Mesendoderm (in vitro differentiated cells): ENCODE data around the gene TGM6.

Experiments used
- DNase-seq: peaks from one replicate; pipeline ENCODE4 v3.0.0; 2013
- H2AK5ac ChIP-seq: 2 replicates; pipeline ENCODE4 v1.6.1; 2013; ENCODE audit warnings: low read length, inconsistent platforms
- H2BK120ac ChIP-seq: 2 replicates; pipeline ENCODE4 v1.6.1; 2013; ENCODE audit warnings: low read depth, mild to moderate bottlenecking, low read length, moderate library complexity, mixed read lengths
- H2BK15ac ChIP-seq: replicated peaks from 2 replicates; pipeline ENCODE4 v1.6.1; 2013; ENCODE audit warnings: low read depth, mild to moderate bottlenecking, moderate library complexity
- H2BK5ac ChIP-seq: 2 replicates; pipeline ENCODE4 v1.6.1; 2013; ENCODE audit warnings: low read length, inconsistent platforms
- H3K18ac ChIP-seq: 2 replicates; pipeline ENCODE4 v1.6.1; 2013; ENCODE audit warnings: mild to moderate bottlenecking, low read length, mixed read lengths
- H3K23ac ChIP-seq: one replicate; pipeline ENCODE4 v1.6.1; 2013; ENCODE audit warnings: low read length
- H3K27ac ChIP-seq: 2 replicates; pipeline ENCODE4 v1.5.1; 2013; ENCODE audit warnings: low read depth, mild to moderate bottlenecking, inconsistent platforms, low read length, moderate library complexity
- H3K27me3 ChIP-seq: 2 replicates; pipeline ENCODE4 v1.6.1; 2013; ENCODE audit warnings: low read length, control low read depth, mild to moderate bottlenecking, inconsistent platforms; ENCODE audit not compliant: insufficient read depth, poor library complexity
- H3K36me3 ChIP-seq: 2 replicates; pipeline ENCODE4 v1.6.1; 2013; ENCODE audit warnings: low read length, inconsistent platforms; ENCODE audit not compliant: control insufficient read depth, insufficient read depth
- H3K4ac ChIP-seq: one replicate; pipeline ENCODE4 v1.6.1; 2013; ENCODE audit warnings: low read depth, mild to moderate bottlenecking, low read length, moderate library complexity
- H3K4me1 ChIP-seq: 2 replicates; pipeline ENCODE4 v1.6.1; 2013; ENCODE audit warnings: low read depth, low read length, inconsistent platforms; ENCODE audit not compliant: control insufficient read depth
- H3K4me2 ChIP-seq: 2 replicates; pipeline ENCODE4 v1.6.1; 2013; ENCODE audit warnings: low read length
- H3K4me3 ChIP-seq: 2 replicates; pipeline ENCODE4 v1.5.1; 2013; ENCODE audit warnings: mild to moderate bottlenecking, low read length
- H3K56ac ChIP-seq: one replicate; pipeline ENCODE4 v1.6.1; 2013; ENCODE audit warnings: low read length
- H3K79me1 ChIP-seq: 2 replicates; pipeline ENCODE4 v1.6.1; 2013; ENCODE audit warnings: low read length, inconsistent platforms
- H3K79me2 ChIP-seq: 2 replicates; pipeline ENCODE4 v1.6.1; 2013; ENCODE audit warnings: mild to moderate bottlenecking, low read length; ENCODE audit not compliant: control insufficient read depth, insufficient read depth
- H3K9ac ChIP-seq: 2 replicates; pipeline ENCODE4 v1.6.1; 2013; ENCODE audit warnings: low read length, inconsistent platforms
- H4K5ac ChIP-seq: one replicate; pipeline ENCODE4 v1.6.1; 2013; ENCODE audit warnings: low read length
- H4K8ac ChIP-seq: one replicate; pipeline ENCODE4 v1.6.1; 2013; ENCODE audit warnings: low read depth, mild to moderate bottlenecking, control low read depth, low read length, moderate library complexity
- WGBS: extraction: QIAGEN DNeasy Blood & Tissue Kit; methylation state at CpG from one replicate; pipeline ENCODE4 v1.1.7; 2013; ENCODE audit warnings: low lambda C conversion rate, missing lambda C conversion rate; ENCODE audit not compliant: insufficient coverage; ENCODE audit errors: extremely low coverage; 5-methylcytosine and 5-hydroxymethylcytosine counted together

TGM6 gene

GRCh38 chr20:2418388-2418787 lies 37.7 kb downstream of the TGM6 start:
- no peak overlapping the region for H4K5ac ChIP-seq
- H3K23ac ChIP-seq, result no peak overlapping the region
- no peak overlapping the region for H3K4me3 ChIP-seq
- no peak overlapping the region for H3K56ac ChIP-seq
- no peak overlapping the region for H3K4me2 ChIP-seq
- no peak overlapping the region for H2AK5ac ChIP-seq
- H3K27me3 ChIP-seq, result no peaks in the 10 kb centered on the region
- H3K36me3 ChIP-seq, result no peaks in the 10 kb centered on the region
- H4K8ac ChIP-seq, result no peak overlapping the region
- no peaks in the 10 kb centered on the region for H3K79me2 ChIP-seq
- H3K18ac ChIP-seq, result no peak overlapping the region
- H3K4ac ChIP-seq, result no peak overlapping the region
- WGBS, result no CpG with 5 or more reads among the region's 2 CpGs
- H3K4me1 ChIP-seq, result no peaks in the 10 kb centered on the region
- no peak for DNase-seq
- no peak overlapping the region for H2BK5ac ChIP-seq
- no peak overlapping the region for H3K9ac ChIP-seq
- no peaks in the 10 kb centered on the region for H3K79me1 ChIP-seq
- no peak overlapping the region for H2BK15ac ChIP-seq
- no peak overlapping the region for H3K27ac ChIP-seq
- H2BK120ac ChIP-seq, result no peak overlapping the region

DNA sequence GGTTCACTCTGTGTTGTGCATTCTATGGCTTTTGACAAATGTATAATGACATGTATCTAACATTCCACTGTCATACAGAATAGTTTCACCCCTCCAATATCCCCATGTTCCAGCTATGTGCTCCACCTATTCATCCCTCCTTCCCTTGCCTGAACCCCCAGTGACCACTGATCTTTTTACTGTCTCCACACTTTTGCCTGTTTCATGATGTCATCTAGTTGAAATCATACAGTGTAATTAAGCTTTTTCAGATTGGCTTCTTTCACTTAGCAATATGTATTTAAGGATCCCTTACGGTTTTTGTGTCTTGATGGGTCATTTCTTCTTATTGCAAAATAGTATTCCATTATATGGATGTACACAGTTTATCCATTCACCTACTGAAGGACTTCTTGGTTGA lies 39.8 kb downstream of the TGM6 start:
- H3K4me1 ChIP-seq, result no peaks in the 10 kb centered on the region

DNA sequence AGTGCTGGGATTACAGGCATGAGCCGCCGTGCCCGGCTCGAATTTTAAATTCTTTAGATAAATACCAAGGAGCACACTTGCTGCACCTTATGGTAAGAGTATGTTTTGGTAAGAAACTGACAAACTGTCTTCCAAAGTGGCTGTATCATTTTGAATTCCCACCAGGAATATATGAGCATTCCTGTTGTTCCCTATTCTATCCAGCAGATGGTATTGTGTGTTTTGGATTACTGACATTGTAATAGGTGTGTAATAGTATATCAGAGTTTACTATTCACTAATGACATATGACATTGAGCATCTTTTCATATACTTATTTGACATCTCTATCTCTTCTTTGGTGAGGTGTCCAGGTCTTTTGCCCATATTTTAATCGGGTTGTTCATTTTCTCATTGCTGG lies 40.5 kb downstream of the TGM6 start:
- no CpG with 5 or more reads among the region's 5 CpGs for WGBS
- DNase-seq, result no peak
- no peaks in the 10 kb centered on the region for H3K27me3 ChIP-seq

More for the DNA sequence above, 39.8 kb downstream of the TGM6 start:
- Histone ChIP-seq H3K23ac (no peak overlapping the region), H3K36me3 (no peaks in the 10 kb centered on the region), H3K27ac (no peak overlapping the region), H3K27me3 (no peaks in the 10 kb centered on the region), H3K79me1 (no peaks in the 10 kb centered on the region), H4K8ac (no peak overlapping the region), H2BK15ac (no peak overlapping the region), H2AK5ac (no peak overlapping the region), H3K9ac (no peak overlapping the region), H3K4ac (no peak overlapping the region), H2BK120ac (no peak overlapping the region), H4K5ac (no peak overlapping the region), H3K79me2 (no peaks in the 10 kb centered on the region), H3K18ac (no peak overlapping the region), H3K4me2 (no peak overlapping the region), H3K4me3 (no peak overlapping the region), H2BK5ac (no peak overlapping the region), H3K56ac (no peak overlapping the region)
- no peak for DNase-seq
- no CpG with 5 or more reads among the region's 1 CpG for WGBS

DNA sequence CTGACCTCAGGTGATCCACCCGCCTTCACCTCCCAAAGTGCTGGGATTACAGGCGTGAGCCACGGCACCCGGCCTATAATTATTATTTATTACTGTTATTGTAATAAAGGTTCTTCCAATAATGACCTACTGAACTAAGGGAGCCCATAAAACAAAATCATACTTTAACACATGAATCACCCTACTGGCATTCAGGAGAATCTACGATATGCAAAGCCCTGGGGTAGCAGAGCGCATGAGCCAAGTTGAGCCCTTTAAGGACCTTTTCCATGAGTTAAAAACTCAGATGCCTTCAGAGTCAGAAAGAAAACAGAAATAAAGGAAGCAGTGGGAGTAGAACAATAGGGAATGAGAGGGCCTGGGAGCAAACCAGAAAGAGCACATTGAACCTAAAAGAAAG lies 48.4 kb downstream of the TGM6 start:
- Histone ChIP-seq H2BK15ac (no peak overlapping the region), H3K4me1 (no peaks in the 10 kb centered on the region), H2BK120ac (no peak overlapping the region), H3K79me2 (no peaks in the 10 kb centered on the region), H3K56ac (no peak overlapping the region), H2AK5ac (no peak overlapping the region), H3K36me3 (no peaks in the 10 kb centered on the region), H3K9ac (no peak overlapping the region), H3K4me2 (no peak overlapping the region), H3K18ac (no peak overlapping the region), H3K4ac (no peak overlapping the region), H3K4me3 (no peak overlapping the region), H3K27me3 (no peaks in the 10 kb centered on the region), H2BK5ac (no peak overlapping the region), H3K79me1 (no peaks in the 10 kb centered on the region), H3K27ac (no peak overlapping the region), H4K5ac (no peak overlapping the region), H4K8ac (no peak overlapping the region), H3K23ac (no peak overlapping the region)
- DNase-seq, result no peak
- no CpG with 5 or more reads among the region's 6 CpGs for WGBS

More for the DNA sequence above, 40.5 kb downstream of the TGM6 start:
- H3K4me3 ChIP-seq, result no peak overlapping the region
- no peak overlapping the region for H4K8ac ChIP-seq
- no peak overlapping the region for H3K23ac ChIP-seq
- H3K18ac ChIP-seq, result no peak overlapping the region
- H3K4ac ChIP-seq, result no peak overlapping the region
- H3K27ac ChIP-seq, result no peak overlapping the region
- no peak overlapping the region for H2BK5ac ChIP-seq
- no peak overlapping the region for H3K9ac ChIP-seq
- H2AK5ac ChIP-seq, result no peak overlapping the region
- no peaks in the 10 kb centered on the region for H3K36me3 ChIP-seq
- no peak overlapping the region for H2BK15ac ChIP-seq
- no peaks in the 10 kb centered on the region for H3K79me2 ChIP-seq
- no peaks in the 10 kb centered on the region for H3K4me1 ChIP-seq
- no peaks in the 10 kb centered on the region for H3K79me1 ChIP-seq
- H3K56ac ChIP-seq, result no peak overlapping the region
- no peak overlapping the region for H4K5ac ChIP-seq
- no peak overlapping the region for H3K4me2 ChIP-seq
- no peak overlapping the region for H2BK120ac ChIP-seq

- no peak overlapping the region for H3K23ac ChIP-seq
- no peak overlapping the region for H3K4me3 ChIP-seq
- H3K4ac ChIP-seq, result no peak overlapping the region
- H2AK5ac ChIP-seq, result no peak overlapping the region
- no peaks in the 10 kb centered on the region for H3K27me3 ChIP-seq
- no peak overlapping the region for H3K56ac ChIP-seq
- no peak overlapping the region for H2BK120ac ChIP-seq
- H3K79me2 ChIP-seq, result no peaks in the 10 kb centered on the region
- no CpG with 5 or more reads among the region's 4 CpGs for WGBS
- no peaks in the 10 kb centered on the region for H3K36me3 ChIP-seq
- no peaks in the 10 kb centered on the region for H3K79me1 ChIP-seq
- no peak overlapping the region for H4K5ac ChIP-seq
- H3K27ac ChIP-seq, result no peak overlapping the region
- H3K18ac ChIP-seq, result no peak overlapping the region
- H4K8ac ChIP-seq, result no peak overlapping the region
- H3K4me2 ChIP-seq, result no peak overlapping the region
- H2BK15ac ChIP-seq, result no peak overlapping the region
- no peaks in the 10 kb centered on the region for H3K4me1 ChIP-seq
- no peak overlapping the region for H2BK5ac ChIP-seq
- DNase-seq, result no peak
- H3K9ac ChIP-seq, result no peak overlapping the region
Measured at GRCh38 chr20:2430538-2430937, 49.8 kb downstream of the TGM6 start.

GRCh38 chr20:2431185-2431584 lies 50.5 kb downstream of the TGM6 start:
- Histone ChIP-seq H4K8ac (no peak overlapping the region), H3K4me3 (no peak overlapping the region), H2BK5ac (no peak overlapping the region), H2BK120ac (no peak overlapping the region), H2AK5ac (no peak overlapping the region), H3K79me2 (no peaks in the 10 kb centered on the region), H3K4me1 (no peaks in the 10 kb centered on the region), H3K4me2 (no peak overlapping the region), H3K79me1 (no peaks in the 10 kb centered on the region), H3K56ac (no peak overlapping the region), H2BK15ac (no peak overlapping the region), H3K18ac (no peak overlapping the region), H3K27me3 (no peaks in the 10 kb centered on the region), H3K4ac (no peak overlapping the region), H3K36me3 (no peaks in the 10 kb centered on the region), H4K5ac (no peak overlapping the region), H3K9ac (no peak overlapping the region), H3K23ac (no peak overlapping the region), H3K27ac (no peak overlapping the region)
- no peak for DNase-seq
- no CpG with 5 or more reads among the region's 1 CpG for WGBS
